Measurements from ENCODE around the gene HELZ. TPM values are rescaled to one million over a fixed set of nuclear protein-coding genes. Genes with fewer than 3 reads are reported as not detected.
"Not testable (repeated sequence)": the region's sequence is repeated elsewhere in the genome, so short reads cannot be mapped to it uniquely, and the experiment has no call there.

HELZ gene, protein sequence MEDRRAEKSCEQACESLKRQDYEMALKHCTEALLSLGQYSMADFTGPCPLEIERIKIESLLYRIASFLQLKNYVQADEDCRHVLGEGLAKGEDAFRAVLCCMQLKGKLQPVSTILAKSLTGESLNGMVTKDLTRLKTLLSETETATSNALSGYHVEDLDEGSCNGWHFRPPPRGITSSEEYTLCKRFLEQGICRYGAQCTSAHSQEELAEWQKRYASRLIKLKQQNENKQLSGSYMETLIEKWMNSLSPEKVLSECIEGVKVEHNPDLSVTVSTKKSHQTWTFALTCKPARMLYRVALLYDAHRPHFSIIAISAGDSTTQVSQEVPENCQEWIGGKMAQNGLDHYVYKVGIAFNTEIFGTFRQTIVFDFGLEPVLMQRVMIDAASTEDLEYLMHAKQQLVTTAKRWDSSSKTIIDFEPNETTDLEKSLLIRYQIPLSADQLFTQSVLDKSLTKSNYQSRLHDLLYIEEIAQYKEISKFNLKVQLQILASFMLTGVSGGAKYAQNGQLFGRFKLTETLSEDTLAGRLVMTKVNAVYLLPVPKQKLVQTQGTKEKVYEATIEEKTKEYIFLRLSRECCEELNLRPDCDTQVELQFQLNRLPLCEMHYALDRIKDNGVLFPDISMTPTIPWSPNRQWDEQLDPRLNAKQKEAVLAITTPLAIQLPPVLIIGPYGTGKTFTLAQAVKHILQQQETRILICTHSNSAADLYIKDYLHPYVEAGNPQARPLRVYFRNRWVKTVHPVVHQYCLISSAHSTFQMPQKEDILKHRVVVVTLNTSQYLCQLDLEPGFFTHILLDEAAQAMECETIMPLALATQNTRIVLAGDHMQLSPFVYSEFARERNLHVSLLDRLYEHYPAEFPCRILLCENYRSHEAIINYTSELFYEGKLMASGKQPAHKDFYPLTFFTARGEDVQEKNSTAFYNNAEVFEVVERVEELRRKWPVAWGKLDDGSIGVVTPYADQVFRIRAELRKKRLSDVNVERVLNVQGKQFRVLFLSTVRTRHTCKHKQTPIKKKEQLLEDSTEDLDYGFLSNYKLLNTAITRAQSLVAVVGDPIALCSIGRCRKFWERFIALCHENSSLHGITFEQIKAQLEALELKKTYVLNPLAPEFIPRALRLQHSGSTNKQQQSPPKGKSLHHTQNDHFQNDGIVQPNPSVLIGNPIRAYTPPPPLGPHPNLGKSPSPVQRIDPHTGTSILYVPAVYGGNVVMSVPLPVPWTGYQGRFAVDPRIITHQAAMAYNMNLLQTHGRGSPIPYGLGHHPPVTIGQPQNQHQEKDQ (N-terminal part only)
- polyA plus RNA-seq (ENCODE audit: insufficient read length): 27.0 TPM

DNA sequence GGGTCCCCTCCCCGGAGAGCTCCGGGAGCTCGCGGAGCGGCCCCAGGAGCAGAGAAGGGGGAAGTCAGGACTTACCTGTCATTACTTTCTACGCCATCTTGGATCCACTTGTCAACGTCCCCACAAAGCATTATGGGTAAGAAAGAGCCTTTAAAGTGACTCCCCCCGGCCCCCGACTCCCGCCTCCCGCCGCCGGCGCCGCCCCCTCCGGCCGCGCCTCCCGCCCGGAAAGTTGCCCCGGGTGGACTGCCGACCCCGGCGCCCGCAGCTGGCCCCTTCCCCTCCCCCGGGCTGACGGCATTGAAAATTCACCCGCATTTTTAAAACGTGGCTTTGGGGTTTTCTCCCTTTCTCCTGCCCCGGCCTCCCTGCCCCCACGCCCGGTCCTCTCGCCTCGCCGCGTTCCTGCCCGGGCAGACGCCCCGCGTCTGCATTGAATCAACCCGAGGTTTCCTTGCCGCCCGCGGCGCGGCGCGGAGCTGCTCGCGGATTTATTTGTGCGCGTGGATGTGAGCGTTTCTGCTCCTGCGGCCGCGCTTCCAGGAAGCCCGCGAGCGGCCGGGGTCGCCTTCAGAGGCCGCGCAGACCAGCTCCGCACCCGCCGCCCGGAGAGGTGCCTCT, at the start of gene HELZ:
Gene HELZ, minus strand, starts transcription at position 124 of the 621 bp plus-strand sequence. CDS start 26,392 bp downstream, outside the sequence.
- DNase-seq: peak; percentile 84

DNA sequence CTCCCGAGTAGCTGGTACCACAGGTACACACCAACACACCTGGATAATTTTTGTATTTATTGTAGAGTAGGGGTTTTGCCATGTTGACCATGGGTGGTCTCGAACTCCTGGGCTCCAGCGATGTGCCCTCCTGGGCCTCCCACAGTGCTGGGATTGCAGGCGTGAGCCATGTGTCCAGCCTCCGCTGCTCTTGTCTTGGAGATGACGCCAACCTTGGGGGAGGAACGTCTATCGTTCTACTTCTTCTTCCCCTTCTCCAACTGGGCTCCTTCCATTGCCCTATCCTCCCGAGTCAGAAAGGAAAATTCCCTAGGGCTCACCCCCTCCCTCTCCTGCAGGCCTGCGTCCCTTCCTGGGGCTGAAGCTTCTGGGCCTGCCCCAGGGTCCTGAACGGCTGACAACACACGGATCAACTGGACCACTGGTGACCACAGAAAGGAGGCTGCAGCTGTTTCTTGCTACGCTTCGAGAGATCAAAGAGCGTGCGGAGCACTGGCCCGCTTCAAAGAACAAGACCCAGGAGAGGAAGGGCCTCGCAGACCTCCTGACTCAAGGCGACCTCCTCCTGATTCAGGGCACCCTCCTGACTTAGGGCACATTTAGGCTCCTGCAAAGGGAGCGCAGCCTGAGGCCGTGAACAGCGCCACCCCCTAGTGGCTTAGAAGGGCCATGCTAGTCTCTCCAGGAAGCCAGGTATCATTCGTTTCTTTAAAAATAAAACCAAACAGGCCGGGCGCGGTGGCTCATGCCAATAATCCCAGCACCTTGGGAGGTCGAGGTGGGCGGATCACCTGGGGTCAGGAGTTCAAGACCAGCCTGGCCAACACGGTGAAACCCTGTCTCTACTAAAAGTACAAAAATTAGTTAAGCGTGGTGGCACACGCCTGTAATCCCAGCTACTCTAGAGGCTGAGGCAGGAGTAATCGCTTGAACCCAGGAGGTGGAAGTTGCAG, 48.5 kb upstream of the HELZ start:
- DNase-seq: no peak

DNA sequence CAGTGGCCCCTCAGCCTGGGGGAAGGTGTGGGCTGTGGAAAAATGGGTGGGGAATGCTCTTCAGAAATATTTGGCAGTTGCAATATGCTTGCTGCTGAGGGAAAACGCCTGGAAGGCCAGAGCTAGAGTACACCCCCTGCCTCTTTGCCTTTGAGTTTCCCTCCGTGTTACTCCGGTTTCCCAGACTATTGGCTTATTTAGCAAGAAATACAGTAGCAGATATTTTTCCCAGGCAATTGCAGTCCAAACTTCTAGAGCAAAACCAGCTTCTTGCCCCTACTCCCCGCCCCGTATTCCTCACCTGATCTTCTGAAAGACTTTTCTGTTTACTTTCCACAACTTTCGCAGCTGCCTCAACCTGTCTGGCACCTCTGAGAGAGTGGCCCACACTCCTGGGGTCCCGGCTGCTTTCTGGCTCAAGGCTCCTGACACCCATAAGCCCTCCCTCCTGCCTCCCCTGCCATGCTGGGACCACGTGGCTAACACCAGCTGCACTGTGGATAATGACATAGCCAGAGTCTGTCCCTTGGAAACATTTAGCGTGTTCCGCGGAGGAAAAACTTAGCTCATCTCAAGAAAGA, 45.8 kb upstream of the HELZ start:
- DNase-seq: peak; percentile 81

DNA sequence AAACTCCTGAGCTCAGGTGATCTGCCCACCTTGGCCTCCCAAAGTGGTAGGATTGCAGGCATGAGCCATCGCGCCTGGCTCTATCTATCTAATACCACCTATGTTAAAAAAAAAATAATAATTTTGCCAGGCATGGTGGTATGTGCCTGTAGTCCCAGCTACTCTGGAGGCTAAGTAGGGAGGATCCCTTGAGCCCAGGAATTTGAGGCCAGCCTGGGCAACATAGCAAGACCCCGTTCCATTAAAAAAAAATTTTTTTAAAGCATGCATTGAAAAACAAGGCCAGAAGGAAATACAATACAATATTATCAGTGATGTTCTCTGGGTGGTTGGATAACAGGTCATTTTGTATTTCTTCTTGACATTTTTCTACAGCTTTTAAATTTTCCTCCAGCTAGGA, 45.2 kb upstream of the HELZ start:
- DNase-seq: no peak

DNA sequence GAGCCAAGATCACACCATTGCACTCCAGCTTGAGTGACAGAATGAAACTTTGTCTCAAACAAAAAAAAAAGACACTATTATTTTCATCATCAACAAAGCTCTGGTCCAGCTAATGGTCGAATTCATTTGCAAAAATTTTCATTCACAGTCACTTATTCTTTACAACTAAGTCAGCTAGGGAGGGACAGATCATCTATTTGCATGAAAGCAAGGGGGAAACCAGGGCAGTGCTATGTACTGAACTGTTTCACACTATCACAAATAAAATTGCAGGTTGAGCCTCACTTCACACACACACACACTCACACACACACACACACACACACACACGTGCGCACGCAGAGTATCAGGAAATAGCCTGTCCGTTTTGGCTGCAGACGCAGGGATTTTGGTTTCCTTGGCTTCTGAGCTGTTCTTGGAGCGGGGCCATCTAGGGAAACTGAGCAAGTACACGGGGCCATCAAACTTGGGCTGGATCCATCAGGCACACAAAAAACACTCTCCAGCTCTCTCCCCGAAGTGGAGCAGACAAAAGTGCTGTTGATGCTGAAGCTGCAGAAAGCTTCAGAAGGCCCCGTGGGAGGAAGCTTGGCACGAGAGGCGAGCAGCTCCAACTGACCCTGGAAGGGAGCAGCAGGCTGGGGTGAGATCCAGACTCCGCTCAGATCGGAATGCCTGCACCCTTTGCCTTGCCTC, 44.3 kb upstream of the HELZ start:
- peak; percentile 88 for DNase-seq

DNA sequence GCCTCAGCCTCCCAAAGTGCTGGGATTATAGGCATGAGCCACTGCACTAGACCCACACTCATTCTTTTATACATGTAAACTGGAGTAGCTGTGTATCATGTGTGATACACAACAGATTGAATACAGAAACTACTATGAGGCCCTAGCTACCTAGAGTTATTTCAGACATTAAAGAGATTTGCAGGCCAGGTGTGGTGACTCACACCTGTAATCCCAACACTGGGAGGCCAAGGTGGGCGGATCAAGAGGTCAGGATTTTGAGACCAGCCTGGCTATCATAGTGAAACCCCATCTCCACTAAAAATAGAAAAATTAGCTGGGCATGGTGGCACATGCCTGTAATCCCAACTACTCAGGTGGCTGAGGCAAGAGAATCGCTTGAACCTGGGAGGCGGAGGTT, 41.8 kb upstream of the HELZ start:
- DNase-seq: not testable (repeated sequence)

DNA sequence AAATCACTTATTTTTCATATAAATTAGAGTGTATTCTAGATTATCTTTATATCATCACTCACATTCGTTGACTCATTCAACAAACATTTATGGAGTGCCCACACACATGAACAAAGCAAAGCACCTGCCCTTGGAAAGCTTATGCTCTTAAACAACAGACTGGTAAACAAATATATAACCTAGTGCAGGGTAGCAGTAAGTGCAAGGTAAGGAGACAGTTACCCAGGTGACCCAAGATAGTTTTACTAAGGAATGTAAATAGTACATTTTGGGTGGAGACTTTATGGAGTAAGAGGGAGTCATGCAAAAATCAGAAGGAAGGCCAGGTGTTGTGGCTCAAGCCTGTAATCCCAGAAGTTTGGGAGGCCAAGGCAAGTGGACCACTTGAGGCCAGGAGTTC, 40.4 kb upstream of the HELZ start:
- no peak for DNase-seq

DNA sequence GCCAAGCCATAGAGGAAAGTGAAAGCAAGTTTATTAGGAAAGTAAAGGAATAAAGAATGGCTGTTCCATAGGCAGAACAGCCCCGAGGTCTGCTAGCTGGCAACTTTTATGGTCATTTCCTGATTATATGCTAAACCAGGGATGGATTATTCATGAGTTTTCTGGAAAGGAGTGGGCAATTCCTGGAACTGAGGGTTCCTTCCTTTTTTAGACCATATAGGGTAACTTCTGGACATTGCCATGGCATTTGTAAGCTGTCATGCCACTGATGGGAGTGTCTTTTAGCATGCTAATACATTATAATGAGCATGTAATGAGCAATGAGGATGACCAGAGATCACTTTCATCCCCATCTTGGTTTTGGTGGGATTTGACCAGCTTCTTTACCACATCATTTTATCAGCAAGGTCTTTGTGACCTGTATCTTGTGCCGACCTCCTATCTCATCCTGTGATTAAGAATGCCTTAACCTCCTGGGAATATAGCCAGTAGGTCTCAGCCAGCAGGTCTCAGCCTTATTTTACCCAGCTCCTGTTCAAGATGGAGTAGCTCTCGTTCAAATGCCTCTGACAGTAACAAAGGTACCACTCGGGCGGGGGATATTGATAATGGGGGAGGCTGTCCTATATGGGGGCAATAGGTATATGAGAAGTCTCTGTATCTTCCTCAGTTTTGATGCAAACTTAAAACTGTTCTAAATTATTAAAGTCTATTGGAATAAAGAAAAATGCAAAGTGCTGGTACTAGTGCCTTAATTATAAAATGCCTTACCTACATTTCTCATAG, 38.9 kb upstream of the HELZ start:
- no peak for DNase-seq

DNA sequence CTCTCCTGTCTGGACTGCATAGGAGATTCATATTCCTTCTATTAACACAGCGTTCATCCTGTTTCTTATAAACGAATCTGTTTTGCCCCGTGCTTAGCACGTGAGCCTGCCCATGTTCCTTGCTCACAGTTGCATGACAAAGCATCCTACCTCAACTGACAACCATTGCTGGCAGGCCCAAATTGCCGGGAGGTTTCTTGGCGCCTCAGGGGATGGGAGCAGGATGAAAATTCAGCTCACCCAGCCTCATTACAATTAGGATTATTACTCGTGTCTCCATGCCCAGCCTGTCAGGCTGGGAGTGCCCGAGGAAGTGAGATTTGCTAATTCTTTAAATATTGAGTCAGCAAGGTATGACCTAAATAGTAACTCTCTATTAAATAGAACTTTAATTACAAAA, 36.7 kb upstream of the HELZ start:
- no peak for DNase-seq

DNA sequence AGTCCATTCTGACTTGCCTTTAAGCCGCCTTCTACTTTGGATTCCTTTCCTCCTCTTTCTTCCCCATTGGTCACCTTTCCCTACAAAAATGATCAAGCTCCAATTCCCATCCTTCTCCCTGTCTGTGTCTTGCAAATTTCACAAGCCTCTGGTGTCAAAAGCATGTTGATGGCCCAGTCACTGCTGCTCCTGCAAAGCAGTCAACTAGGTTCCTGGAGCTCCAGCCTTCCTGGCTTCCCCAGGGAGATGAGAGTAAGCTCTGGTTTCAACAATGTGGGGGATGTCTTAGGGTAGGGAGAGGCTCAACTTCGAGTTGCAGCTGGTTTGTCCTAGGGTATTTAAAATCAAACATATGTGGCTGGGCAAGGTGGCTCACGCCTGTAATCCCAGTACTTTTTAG, 36.1 kb upstream of the HELZ start:
- no peak for DNase-seq

DNA sequence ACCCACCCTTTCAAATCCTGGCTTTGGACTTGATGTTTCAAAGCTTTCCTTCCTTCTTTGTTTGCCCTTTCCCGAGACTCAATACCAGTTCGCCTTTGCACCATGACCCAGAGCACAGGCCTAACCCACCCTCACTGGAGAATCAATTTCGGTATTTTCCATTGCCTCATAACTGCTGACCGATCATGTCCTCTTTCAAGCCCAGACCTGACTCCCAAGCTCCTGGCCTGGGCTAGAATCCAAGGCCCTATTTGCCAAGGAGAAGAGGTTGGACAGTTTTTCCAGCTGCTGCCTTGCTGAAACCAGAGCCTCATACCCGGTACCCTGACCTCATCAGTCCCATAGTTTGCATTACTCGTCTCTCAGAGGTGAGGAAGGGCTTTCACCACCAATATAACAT, 35.3 kb upstream of the HELZ start:
- peak; percentile 76 for DNase-seq

DNA sequence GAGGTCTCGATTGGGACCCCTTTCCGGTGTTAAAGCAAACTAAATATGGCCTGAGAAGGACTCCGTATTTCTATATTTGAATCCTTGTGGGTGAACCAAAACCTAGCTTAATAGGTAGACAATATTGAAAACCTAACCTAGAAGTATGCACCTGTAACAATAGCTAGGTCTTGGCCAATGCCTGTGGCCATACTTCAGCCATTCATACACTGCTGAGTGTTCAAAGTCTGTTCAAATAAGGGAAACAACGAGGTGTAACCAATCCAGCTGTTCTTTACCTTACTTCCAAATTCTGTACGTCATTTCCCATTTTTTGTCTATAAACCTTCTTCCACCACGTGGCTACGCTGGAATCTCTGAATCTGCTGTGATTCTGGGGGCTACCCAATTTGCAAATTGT, 34.1 kb upstream of the HELZ start:
- DNase-seq: no peak

DNA sequence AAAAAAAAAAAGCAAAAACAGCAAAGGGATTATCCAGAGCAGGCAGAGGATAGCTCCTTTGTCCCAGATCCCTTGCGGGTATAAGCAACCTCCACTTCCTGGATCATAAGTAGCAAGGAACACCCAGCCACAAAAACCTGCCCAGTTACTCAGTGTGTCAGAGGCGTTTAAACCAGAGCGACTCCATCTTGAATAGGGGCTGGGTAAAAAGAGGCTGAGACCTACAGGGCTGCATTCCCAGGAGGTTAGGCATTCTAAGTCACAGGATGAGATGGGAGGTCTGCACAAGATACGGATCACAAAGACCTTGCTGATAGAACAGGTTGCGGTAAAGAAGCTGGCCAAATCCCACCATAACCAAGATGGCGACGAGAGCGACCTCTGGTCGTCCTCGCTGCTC, 33.4 kb upstream of the HELZ start:
- DNase-seq: no peak

DNA sequence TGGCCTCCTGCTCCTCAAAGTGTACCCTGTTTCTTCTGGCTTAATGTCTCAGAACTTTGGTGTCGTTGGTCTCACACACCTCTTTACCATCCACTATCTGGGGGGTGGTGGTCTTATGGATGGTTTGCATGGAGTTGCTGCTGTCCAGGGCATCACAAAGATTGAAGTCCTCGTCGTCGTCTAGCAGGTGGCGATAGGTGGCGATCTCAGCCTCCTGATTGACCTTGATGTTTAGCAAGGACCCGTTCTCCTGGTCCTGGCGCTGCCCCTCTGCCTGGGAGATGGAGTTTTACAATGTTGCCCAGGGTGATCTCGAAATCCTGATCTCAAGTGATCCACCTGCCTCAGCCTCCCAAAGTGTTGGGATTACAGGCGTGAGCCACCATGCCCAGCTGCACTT, 31.1 kb upstream of the HELZ start:
- DNase-seq: no peak

DNA sequence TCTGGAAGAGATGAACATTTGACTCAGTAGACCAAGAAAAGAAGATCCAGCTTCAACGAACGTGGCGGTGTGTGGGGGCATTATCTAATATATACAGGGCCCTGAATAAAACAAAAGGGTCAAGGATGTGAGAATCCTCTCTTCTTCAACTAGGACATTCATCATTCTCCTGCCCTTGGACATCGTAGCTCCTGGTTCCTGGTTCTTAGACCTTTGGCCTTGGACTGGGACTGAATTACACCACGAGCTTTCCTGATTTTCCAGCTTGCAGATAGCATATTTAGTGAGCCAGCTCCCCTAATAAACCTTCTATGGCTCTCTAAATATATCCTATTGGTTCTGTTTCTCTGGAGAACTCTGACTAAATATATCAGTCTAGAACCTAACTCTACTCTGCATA, 29.5 kb upstream of the HELZ start:
- DNase-seq: no peak

DNA sequence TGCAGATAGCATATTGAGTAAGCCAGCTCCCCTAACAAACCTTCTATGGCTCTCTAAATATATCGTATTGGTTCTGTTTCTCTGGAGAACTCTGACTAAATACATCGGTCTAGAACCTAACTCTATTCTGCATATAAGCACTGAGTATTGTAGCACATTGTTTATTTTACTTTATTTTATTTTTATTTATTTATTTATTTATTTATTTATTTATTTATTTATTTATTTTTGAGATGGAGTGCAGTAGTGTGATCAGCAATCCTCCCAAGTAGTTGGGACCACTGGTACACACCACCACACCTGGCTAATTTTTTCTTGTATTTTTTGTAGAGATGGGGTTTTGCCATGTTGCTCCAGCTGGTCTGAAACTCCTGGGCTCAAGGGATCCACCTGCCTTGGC, 28.9 kb upstream of the HELZ start:
- no peak for DNase-seq

DNA sequence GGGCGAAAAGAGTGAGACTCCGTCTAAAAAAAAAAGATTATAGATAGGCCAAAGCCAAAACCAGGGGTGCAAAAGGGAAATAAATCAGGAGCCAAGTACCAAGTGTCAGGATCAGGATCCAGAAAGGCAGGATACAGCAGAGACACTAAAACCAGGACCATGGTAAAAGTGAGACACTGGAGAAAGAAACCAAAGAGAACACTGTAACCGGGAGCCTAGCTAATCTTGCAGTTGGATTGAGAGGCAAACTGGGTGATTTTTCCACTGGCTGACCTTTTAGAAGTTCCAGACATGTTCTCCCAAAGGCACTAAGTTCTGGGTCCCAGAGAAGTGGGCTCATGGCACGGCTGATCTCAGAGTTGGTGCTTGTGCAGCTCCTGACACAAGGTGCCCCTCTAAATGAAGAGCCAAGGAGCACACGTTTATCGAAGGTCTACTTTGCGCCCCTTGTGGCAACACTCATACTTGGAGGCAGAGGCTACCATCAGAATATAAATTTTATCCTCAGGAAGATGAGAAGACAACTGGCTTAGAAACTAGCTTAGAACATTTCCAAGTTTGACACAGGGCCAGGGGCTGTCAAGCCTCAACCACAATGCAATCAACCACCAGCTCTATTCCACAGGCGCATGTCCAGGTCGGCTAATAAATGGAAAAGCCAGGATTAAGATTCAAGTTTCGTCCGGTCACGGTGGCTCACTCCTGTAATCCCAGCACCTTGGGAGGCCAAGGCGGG, 27.5 kb upstream of the HELZ start:
- DNase-seq: no peak

DNA sequence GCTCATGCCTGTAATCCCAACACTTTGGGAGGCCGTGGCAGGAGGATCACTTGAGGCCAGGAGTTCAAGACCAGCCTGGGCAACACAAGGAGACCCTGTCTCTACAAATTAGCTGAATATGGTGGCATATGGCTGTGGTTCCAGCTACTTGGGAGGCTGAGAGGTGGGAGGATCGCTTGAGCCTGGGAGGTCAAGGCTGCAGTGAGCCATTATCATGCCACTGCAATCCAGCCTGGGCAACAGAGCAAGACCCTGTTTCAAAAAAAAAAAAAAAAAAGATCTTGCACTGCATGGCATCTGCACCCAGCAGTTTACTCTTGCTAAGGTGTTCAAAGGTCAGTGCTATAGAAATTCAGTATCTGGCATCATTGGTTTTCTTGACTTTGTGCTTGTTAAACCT, 26.2 kb upstream of the HELZ start:
- DNase-seq: not testable (repeated sequence)

DNA sequence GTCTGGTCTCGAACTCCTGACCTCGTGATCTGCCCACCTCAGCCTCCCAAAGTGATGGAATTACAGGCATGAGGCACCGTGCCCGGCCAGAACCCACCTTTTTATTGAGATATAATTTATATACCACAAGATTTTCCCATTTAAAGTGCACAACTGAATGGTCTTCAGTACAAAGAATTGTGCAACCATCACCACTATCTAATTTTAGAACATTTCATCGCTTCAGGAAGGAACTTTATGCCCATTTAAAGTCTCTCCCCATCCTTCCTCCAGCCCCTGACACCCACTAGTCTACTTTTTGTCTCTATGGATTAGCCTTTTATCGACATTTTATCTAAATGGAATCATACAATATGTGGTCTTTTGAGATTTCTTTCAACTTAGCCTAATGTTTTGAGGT, 25.4 kb upstream of the HELZ start:
- DNase-seq: no peak
